Measurements from ENCODE around the gene PIK3C2G.

PIK3C2G gene

DNA sequence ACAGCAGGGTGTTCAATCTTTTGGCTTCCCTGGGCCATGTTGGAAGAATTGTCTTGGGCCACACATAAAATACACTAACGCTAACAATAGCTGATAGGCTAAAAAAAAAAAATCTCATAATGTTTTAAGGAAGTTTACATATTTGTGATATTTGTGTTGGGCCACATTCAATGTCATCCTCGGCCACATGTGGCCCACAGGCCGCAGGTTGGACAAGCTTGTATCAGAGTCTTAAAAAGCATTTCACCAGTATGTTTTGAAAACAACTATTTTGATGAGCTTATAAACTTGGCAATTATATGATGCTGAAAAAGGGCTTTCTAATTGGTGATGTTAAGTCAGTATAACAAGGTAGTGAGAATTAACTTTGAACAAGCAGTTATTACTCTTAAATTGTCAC is 78.9 kb downstream of the PIK3C2G start:
- DNase-seq (ENCODE audit: low read depth): no peak

DNA sequence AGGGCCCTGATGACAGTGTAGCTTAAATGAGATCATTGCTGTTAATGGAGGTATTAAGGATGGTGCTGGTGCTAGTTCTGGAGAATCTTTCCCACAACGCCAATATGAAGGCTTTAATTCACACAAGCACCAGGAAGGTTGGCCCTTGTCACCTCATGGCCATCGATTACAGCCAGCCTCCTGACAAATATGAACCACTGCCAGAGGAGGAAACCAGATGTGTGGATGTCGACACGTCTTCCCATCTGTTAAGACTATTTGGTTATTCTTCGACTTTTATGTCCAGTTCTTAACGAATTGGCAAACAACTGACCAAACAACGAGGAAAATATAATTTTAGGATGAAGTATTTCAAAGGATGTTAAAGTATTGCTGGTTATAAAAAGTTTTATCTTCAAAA is 79.5 kb downstream of the PIK3C2G start:
- DNase-seq (ENCODE audit: low read depth): no peak

DNA sequence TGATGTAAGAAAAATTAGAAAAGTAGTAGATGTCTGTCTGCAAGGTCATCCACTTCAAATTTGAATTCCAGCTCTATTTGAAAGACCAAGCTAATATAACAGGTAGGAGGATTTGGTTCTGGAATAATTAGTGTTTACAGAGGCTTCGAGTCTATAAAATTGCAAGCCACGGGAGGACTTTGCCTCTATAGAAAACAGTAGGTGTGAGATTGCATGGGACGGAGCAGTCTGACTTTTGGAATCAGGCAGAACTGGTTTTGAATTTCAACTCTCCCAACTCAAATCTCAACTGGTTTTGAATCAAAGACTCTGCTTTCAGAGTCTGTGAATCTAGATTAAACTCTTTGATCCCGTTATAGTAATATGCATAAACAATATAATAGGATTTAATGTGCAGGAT is 82.4 kb downstream of the PIK3C2G start:
- DNase-seq (ENCODE audit: low read depth): no peak

DNA sequence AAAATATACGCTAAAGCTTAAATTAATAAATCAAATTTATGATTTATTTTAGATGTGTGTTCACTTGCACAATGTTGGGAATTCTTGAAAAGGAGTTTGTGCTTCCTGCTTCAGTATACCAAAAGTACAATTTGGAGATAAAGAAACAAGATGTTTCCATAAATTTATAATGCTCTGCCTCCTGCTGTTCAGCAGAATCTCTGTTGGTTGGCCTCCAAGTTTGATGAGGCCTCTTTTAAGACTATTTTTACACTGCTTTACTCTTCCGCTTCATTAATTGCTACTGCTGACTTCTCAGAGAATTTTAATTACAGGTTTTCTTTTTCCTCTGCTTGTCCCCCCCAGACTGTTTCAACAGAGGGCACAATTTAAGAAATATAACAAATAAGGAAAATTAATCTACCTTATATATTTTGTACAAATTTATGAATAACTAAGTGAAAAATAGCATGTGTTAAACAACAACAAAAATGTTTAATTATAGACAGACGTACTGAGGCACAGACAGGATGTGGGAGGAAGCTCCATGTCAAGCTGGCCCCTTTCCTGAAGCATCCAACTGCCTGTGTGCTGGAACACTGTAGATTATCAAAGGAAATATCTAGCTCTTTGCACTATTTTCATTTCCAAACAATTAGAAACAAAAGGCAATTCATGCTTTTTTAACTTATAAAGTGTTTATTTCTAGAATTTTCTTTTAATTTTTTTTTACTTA is 83.9 kb downstream of the PIK3C2G start:
- DNase-seq (ENCODE audit: low read depth): no peak

DNA sequence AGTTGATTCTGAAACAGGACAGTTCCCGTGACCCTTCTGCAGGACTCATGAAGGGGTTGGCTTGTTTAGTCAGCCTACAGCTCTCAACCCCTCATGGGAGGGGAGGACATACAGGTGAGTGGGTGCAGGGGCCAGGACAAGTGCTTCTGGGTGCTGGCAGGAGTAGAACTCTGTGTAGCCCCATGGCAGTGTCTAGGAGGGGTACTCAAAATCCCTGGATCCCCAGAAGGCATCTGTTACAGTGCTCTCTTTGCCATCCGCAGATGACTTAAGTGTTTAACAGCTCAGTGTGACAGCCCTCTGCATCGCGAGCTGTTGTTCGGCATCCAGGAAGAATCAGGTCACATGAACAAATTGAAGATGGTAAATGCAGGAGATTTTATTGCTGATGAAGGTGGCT is 91.0 kb downstream of the PIK3C2G start:
- no peak for DNase-seq (ENCODE audit: low read depth)

DNA sequence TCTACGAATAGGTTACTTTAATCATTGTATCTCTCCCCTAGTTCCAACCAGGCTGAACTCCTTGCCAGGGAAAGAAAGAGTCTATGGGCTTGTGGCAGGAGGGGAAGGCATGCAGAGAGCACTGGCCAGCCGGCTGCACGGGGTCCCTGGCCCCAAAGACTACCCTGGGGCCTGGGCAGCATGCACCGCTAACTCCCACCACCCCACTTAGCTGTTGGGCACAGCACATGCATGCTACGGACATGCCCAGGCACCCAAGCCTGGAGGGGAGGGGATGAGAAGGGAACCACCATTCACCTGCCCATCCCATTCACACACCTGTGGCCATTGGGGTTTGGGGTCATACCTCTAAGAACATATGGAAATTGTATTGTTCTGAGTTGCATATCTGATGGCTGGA is 94.1 kb downstream of the PIK3C2G start:
- no peak for DNase-seq (ENCODE audit: low read depth)

DNA sequence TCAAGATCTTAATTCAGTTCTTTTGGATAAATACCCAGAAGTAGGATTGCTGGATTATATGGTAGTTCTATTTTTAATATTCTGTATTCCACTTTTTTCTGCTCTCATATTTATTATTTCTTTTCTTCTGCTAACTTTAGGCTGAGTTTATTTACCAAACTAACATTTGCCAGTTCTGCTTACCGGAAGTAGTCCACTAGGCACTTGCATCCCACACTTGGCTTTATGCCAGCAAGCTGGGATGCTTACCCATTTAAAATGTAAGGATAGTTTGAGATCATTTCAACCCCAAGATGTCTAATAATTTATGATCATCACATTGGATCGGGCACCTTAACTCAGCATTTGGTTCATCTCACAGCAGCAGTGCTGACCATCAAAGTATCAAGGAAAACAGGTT is 96.8 kb downstream of the PIK3C2G start:
- DNase-seq (ENCODE audit: low read depth): no peak

DNA sequence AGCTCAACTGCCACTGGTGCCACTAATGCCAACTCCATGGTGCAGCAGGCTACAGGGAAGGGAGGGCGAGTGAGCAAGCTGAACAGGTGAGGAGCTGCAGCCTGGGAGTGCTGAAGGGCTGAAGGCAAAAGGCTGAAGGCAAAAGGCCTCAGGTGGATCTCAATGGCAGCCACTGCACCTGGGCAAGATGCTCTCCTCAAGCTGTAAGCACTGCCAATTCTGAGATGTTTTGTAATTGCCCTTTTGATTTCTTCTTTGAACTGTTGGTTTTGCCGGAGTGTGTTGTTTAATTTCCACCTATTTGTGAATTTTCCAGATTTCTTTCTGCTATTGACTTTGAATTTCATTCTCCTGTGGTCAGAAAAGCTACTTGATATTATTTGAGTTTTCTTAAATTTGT is 97.6 kb downstream of the PIK3C2G start:
- no peak for DNase-seq (ENCODE audit: low read depth)

DNA sequence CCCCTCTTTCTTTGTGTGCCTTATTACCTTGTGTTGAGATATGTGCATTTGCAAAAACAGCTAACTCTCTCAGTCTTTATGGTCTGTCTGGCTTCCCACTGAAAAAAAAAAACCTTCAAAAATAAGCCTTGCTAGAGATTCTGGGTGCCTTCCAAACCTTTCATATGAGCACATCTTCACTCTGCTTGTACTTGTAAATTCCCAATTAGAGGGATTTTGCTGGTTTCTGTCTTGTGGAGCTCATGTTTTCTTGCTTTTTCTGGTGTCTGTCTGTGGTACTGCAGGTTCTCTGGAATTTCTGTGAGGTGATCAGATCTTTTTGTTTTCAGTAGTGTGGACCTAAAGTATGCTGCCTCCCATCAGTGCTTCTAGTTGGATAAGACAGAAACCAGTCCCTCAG is 100.1 kb downstream of the PIK3C2G start:
- no peak for DNase-seq (ENCODE audit: low read depth)

DNA sequence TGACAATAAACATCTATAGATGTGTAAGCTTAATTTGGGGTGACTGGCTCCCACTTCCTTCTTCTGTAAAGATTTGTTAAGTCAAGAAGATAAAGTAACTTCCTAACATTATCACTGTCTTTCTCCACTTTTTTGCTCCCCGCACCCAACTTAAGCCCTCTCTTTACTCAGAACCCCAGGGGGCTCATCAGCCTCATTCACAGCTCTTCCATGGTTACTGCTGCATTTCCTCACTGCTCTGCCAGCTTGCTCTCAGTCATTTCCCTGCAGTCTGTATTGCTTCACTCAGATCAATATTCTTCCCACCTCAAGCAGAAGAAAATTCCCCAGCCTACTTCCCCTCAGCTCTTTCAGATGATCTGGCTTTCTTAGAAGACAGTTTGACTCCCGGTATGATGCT is 102.0 kb downstream of the PIK3C2G start:
- no peak for DNase-seq (ENCODE audit: low read depth)

DNA sequence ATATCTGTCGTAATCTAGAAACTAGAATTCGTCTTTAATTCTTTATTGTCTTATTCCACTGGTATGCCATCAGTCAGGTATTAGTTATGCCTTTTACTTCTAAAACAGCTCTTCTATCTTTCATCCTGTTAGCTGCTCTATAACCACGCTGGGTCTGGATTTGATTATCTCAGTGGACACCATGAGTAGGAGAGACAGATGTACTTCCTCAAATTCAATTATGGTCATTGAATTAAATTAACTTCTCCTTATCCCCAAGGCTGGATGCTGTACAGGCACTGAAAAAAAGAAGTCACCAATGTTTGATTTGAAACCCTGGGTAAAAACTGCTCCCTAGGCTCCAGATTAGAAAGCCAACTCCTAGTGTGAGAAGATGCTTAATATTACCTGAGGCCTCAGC is 107.3 kb downstream of the PIK3C2G start:
- DNase-seq (ENCODE audit: low read depth): no peak

DNA sequence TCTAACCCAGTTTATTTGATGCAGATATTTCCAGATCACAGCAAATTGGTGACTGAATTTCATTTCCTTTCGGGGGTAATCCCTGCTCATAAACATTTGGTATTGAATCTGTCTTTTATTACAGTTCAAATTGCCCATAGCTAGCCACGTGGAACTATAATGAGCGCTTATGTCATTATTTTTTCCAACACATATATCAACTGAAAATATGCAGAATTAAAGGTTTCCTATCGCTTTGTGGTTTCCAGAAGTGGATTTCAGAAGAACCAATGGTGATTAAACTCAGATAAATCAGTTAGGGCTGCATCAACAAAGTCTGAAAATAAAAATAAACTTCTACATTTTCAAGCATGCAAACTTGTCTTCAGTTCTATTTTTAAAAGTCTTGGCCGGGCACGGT is 111.9 kb downstream of the PIK3C2G start:
- no peak for DNase-seq (ENCODE audit: low read depth)

DNA sequence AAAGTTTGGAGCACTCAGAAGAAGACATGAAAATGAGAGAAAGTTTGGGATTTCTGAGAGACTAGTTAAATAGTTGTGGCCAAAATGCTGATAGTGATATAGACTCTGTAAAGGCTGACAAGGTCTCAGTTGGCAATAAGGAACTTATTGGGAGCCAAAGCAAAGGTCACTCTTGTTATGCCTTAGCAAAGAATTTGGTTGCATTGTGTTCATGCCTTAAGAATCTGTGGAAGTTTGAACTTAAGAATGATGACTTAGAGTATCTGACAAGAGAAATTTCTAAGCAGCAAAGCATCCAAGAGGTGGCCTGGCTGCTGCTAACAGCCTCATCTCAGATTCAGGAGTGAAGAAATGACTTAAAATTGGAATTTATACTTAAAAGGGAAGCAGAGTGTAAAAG is 113.8 kb downstream of the PIK3C2G start:
- DNase-seq (ENCODE audit: low read depth): no peak

DNA sequence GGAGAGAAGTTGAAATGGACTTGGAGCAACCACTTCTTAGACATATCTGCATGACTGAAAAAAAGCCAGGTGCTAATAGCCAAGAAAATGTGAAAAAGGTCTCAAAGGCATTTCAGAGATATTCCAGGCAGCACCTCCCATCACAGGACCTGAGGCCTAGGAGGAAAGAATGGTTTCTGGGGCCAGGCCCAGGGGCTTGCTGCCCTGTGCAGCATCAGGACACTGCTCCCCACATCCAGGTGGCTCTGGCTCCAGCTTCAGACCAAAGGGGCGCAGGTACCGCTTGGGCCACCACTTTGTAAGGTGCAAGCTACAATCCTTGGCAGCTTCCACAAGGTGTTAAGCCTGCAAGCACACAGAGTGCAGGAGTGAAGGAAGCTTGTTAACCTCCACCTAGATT is 114.3 kb downstream of the PIK3C2G start:
- DNase-seq (ENCODE audit: low read depth): no peak

DNA sequence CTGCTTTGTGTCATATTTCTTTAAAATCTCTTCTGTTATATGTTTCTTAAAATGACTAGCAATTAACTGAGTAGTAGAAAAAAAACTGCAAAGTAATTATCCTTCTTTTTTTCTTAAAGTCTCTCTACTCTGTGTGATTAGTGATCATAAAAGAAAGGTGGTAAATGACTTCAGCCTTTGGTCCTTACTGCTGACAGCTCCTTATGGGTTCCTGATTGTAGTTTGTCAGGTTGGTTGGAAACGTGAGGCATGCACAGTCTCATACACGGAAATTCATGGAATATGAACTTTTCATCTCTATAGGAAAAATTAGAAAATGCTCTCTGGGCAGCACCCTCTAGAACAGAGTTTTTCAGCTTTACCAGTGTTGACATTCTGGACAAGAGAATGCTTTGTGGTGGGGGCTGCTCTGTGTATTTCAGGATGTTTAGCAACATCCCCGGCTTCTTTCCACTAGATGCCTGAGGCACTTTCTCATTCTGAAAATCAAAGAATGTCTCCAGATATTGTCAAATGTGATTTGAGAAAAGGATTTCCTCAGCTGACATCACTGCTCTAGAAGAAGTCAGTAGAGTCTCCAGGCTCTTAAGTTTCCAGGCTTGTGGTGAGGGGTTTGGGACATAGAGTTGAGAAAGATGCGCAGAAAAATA is 121.0 kb downstream of the PIK3C2G start:
- no peak for DNase-seq (ENCODE audit: low read depth)

DNA sequence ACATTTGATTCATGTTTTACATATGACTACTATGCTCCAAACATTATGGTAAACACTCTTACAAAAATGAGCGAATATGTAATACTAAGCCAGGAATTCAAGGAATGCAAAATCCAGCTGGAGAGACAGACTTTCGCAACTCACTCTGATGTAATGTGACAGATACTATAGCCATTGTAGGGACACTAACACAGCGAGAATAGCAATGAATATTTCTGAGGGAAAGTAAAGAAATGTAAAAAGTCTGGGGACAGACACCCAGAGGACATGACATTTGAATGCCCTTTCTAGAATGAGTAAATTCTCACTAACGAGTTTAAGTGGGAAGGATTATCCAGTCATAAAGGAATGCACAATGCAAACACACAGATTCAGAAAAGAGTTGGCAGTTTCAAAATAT is 121.9 kb downstream of the PIK3C2G start:
- DNase-seq (ENCODE audit: low read depth): no peak

DNA sequence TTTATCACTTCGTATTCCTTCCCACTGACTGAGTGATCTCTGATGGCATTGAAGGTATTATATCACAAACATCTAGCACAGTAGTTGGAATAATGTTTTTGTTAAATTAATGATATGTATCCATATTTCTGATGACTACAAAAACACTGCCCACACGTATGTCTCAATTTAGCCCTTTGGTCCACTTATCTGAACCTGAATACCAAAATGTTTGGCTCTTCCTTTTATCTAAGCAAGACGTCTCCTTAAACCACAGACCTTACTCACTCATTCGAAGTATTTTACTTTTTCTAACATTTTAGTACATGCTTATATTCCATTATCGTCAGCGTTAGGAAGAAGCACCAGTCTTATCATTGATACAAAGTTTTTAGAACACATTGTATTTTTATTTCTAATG is 126.4 kb downstream of the PIK3C2G start:
- no peak for DNase-seq (ENCODE audit: low read depth)

DNA sequence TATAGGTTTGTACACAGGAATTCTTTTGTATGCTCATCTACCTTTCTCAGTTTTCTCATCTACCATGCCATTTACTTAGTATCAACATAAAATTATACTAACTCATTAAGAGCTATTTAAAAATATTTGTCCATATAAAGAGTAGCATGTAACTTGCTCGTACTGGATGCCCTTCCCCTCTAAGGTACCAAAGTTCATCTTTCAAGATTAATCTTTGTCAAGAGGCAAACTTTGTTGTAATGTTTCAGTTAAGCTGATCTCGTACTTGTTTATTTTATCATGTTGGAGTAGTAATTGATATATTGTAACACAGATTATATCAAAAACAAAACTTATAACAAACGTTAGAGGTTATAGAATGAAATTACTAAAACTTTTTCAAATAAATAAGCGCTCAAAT is 128.5 kb downstream of the PIK3C2G start:
- DNase-seq (ENCODE audit: low read depth): no peak

DNA sequence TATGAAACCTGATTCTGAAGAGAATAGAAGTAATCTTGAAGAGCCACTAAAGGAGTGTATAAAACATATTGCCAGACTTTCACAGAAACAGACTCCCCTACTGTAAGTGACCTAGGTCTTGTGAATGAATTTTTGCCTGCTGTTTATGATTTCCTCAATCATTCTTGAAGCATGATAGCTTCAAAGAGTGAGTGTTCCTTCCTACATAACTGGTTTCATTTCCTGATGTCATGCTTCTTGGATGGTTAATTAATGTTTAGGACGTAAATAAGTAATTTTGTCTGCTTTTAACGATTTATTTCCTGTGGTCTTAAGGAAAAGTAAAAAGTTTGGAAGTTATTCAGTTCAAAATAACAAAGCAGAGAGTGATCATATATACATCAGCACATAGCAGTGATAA is 129.8 kb downstream of the PIK3C2G start:
- no peak for DNase-seq (ENCODE audit: low read depth)

DNA sequence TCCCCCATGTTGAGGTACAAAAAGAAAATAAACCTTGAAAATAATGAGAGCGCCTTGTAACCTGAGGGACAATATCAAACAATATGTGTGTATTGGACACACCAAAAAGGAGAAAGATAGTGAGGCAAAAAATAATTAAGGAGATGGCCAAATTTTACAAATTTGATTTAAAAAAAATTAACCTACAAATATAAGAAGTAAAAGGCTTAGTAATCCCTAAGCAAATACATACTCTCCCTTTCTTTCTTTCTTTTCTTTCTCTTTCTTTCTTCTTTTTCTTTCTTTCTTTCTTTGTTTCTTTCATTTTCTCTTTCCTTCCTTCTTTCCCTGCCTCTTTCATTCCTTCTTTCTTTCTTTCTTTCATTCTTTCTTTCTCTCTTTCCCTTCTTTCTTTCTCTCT is 133.4 kb downstream of the PIK3C2G start:
- DNase-seq (ENCODE audit: low read depth): no peak

DNA sequence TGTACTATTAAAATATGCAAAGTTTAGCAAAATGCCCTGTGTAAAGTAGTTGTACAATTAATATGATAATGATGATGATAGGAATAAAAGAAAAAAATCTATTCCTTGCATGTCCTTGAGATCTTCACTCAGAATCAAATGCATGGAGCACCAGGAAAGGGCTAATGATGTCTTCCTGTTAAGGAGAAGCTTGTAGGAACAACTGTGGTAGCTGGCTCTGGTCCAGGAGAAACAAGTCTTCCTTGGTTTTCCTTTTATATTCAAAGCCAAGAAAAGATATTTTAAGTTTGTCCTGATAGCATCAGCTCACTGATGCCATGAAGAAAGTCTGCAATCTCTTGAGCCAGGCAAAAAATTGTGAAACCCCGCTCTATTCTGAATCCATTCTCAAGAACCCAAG is 138.9 kb downstream of the PIK3C2G start:
- no peak for DNase-seq (ENCODE audit: low read depth)

DNA sequence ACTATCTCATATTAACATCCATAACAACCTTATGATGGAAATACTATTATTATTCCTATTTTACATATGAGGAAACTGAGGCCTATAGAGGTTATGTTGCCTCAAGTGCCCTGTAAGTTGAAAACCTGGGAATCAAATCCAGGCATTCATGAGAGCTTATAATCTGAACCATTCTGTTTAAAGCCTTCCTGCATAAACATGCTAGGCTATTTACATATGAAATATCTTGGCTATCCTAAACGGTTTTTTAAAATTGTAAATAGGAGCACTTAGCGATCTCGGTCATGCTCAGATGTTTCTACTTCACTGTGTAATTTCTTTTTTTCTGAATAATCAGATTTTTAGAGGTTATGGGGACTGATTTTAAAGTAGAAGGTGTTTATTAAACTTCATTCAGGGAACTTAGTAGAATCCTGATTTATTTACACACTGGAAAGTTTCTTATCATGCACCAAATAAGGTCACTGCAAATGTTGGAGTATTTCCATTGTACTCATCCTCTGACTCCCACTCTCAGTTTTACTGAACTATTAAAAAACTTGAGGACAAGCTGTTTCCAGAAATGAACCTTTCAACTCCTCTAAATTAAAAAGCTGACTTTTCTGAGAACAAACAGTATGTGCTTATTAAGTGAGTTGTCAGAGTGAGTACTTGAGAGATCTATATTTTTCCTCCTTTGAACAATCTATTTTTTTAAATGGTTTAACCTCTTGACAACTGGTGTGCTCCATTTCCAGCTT is 141.7 kb downstream of the PIK3C2G start:
- DNase-seq (ENCODE audit: low read depth): no peak

DNA sequence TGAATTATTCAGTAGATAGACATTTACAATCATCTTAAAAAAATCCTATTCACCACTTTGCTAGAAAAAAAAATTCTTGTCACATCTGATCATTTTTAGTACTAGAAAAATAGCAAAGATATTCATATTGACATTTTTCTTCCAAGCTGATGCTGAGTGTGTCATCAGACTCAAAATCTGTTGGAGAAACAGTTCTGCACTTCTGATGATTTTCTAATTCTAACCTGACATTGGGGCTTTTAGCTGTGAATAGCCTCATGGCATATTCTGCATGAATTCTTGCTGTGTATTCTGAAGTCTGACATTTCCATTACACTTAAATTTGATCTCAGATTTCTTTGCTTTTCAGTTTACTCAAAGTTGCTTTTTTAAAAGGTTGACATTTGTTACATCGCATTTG is 150.1 kb downstream of the PIK3C2G start:
- DNase-seq (ENCODE audit: low read depth): no peak

DNA sequence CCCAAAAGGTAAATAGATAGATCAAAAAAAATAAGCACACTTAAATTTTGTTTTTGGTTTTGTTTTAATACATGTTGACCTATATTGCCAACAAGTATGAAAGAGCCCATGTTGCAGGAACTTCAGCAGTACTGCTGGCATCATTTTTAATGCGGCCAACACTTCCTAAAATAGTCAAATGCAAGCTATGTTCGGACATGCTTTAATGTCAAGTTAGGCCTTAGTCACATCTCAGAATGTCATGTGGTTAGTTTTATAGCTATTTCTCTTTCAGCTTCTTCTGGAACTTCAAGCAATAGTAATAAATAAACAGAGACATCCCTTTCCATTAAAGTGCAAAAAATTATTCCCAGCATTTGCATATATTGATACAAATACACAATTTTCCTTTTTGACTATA is 153.4 kb downstream of the PIK3C2G start:
- DNase-seq (ENCODE audit: low read depth): no peak

Data from stimulated activated CD4-positive, alpha-beta T cell treated with anti-CD3 and anti-CD28 coated beads, Interleukin-2, amount 100 ng/mL, for 4 hours (primary cell).